Mesodermal cell (in vitro differentiated cells): ENCODE data around the gene UBIAD1. TPM values are rescaled to one million over a fixed set of nuclear protein-coding genes. Genes with fewer than 3 reads are reported as not detected.
A peak's percentile ranks its signal among the peaks of the same experiment; 100 is the strongest.

Experiments
- H3K27ac ChIP-seq: 2 replicates; pipeline ENCODE4 v1.7.0; 2013; ENCODE audit warnings: mild to moderate bottlenecking, low read depth, low read length, moderate library complexity; ENCODE audit not compliant: severe bottlenecking
- H3K36me3 ChIP-seq: 2 replicates; pipeline ENCODE4 v1.7.1; 2013; ENCODE audit warnings: mild to moderate bottlenecking, low read length, moderate library complexity; ENCODE audit not compliant: control insufficient read depth, insufficient read depth
- H3K4me1 ChIP-seq: one replicate; pipeline ENCODE4 v1.7.1; 2013; ENCODE audit warnings: mild to moderate bottlenecking, low read length; ENCODE audit not compliant: insufficient read depth, control insufficient read depth, poor library complexity, severe bottlenecking
- H3K4me3 ChIP-seq: 2 replicates; pipeline ENCODE4 v1.7.0; 2013; ENCODE audit warnings: low read length, control low read depth, mild to moderate bottlenecking; ENCODE audit not compliant: insufficient read depth, poor library complexity, severe bottlenecking; ENCODE audit errors: extremely low read depth
- H3K9me3 ChIP-seq: 2 replicates; pipeline ENCODE4 v1.7.1; 2013; ENCODE audit warnings: mild to moderate bottlenecking, low read length, moderate library complexity; ENCODE audit not compliant: control insufficient read depth
- WGBS, 2 experiments: methylation state at CpG; one replicate each; pipeline ENCODE4 v1.1.5; 2013; ENCODE audit warnings: missing lambda C conversion rate in 2 of 2; ENCODE audit not compliant: insufficient coverage in 2 of 2; 5-methylcytosine and 5-hydroxymethylcytosine counted together
- polyA plus RNA-seq, 2 experiments: library from polyadenylated mRNA; stranded (reverse); fragments of 50-300 nt; gene quantifications; one replicate each; pipeline ENCODE4 v1.2.3, GENCODE V29; 2013

UBIAD1 gene
- polyA plus RNA-seq (2013, experiment 1 of 2), result 8.1 TPM
- polyA plus RNA-seq (2013, experiment 2 of 2), result 7.3 TPM

GRCh38 chr1:11272832-11273594 is at the start of gene UBIAD1:
Gene UBIAD1, plus strand, starts transcription at chr1:11273198. Its CDS starts 334 bp downstream, at chr1:11273532.
- H3K9me3 ChIP-seq, result no peaks in the 10 kb centered on the region
- H3K4me1 ChIP-seq, result peaks cover 12% of the 10 kb centered on the region
- WGBS, 2 experiments, result 0% methylated on average over 28 to 34 of the region's 64 CpGs
- peak within 1 kb of the TSS; percentile 85 for H3K27ac ChIP-seq
- peak within 1 kb of the TSS; percentile 76 for H3K4me3 ChIP-seq
- H3K36me3 ChIP-seq, result peaks cover 10% of the 10 kb centered on the region

- H3K4me3 ChIP-seq, result no peak overlapping the region
- H3K27ac ChIP-seq, result no peak overlapping the region
- H3K4me1 ChIP-seq, result no peaks in the 10 kb centered on the region
- H3K36me3 ChIP-seq, result peaks cover 54% of the 10 kb centered on the region
- H3K9me3 ChIP-seq, result no peaks in the 10 kb centered on the region
- 94 to 95% methylated on average over 6 to 10 of the region's 10 CpGs for WGBS, 2 experiments
Observed at GRCh38 chr1:11227106-11228077, 45.6 kb upstream of the UBIAD1 start.

- H3K27ac ChIP-seq, result no peak overlapping the region
- peaks cover 70% of the 10 kb centered on the region for H3K36me3 ChIP-seq
- 94 to 100% methylated on average over 2 to 3 of the region's 4 CpGs for WGBS, 2 experiments
- H3K4me1 ChIP-seq, result no peaks in the 10 kb centered on the region
- H3K4me3 ChIP-seq, result no peak overlapping the region
- H3K9me3 ChIP-seq, result no peaks in the 10 kb centered on the region
Observed at GRCh38 chr1:11229203-11229602, 43.8 kb upstream of the UBIAD1 start.

- Histone ChIP-seq H3K9me3 (no peaks in the 10 kb centered on the region), H3K4me1 (no peaks in the 10 kb centered on the region), H3K4me3 (no peak overlapping the region), H3K27ac (no peak overlapping the region), H3K36me3 (peaks cover 95% of the 10 kb centered on the region)
- no CpG with 5 or more reads among the region's 2 CpGs for WGBS, 2 experiments
Observed at GRCh38 chr1:11233208-11233607, 39.8 kb upstream of the UBIAD1 start.

GRCh38 chr1:11237356-11237755 is 35.6 kb upstream of the UBIAD1 start:
- Histone ChIP-seq H3K4me3 (no peak overlapping the region), H3K9me3 (no peaks in the 10 kb centered on the region), H3K4me1 (no peaks in the 10 kb centered on the region), H3K36me3 (peaks cover 92% of the 10 kb centered on the region), H3K27ac (no peak overlapping the region)
- 98% methylated on average over 5 to 6 of the region's 6 CpGs for WGBS, 2 experiments

- Histone ChIP-seq H3K4me1 (no peaks in the 10 kb centered on the region), H3K36me3 (peaks cover 94% of the 10 kb centered on the region), H3K4me3 (no peak overlapping the region), H3K9me3 (no peaks in the 10 kb centered on the region), H3K27ac (no peak overlapping the region)
- WGBS, 2 experiments, result 97 to 98% methylated on average over 5 to 6 of the region's 7 CpGs
Observed at GRCh38 chr1:11238311-11238710, 34.7 kb upstream of the UBIAD1 start.

GRCh38 chr1:11245248-11245647 is 27.8 kb upstream of the UBIAD1 start:
- WGBS, 2 experiments, result 95 to 97% methylated on average over 3 of the region's 3 CpGs
- H3K36me3 ChIP-seq, result peaks cover 75% of the 10 kb centered on the region

GRCh38 chr1:11245904-11246719 is 26.9 kb upstream of the UBIAD1 start:
- Histone ChIP-seq H3K4me1 (no peaks in the 10 kb centered on the region), H3K27ac (no peak overlapping the region), H3K4me3 (no peak overlapping the region), H3K9me3 (no peaks in the 10 kb centered on the region), H3K36me3 (peaks cover 75% of the 10 kb centered on the region)
- 93 to 100% methylated on average over 6 to 7 of the region's 7 CpGs for WGBS, 2 experiments

More at GRCh38 chr1:11245248-11245647, 27.8 kb upstream of the UBIAD1 start:
- no peak overlapping the region for H3K4me3 ChIP-seq
- H3K4me1 ChIP-seq, result no peaks in the 10 kb centered on the region
- no peak overlapping the region for H3K27ac ChIP-seq
- no peaks in the 10 kb centered on the region for H3K9me3 ChIP-seq

GRCh38 chr1:11248169-11248568 is 24.8 kb upstream of the UBIAD1 start:
- Histone ChIP-seq H3K36me3 (peaks cover 77% of the 10 kb centered on the region), H3K27ac (no peak overlapping the region)
- 93 to 95% methylated on average over 4 of the region's 4 CpGs for WGBS, 2 experiments

GRCh38 chr1:11252538-11252937 is 20.5 kb upstream of the UBIAD1 start:
- 92 to 97% methylated on average over 8 of the region's 8 CpGs for WGBS, 2 experiments
- Histone ChIP-seq H3K4me3 (no peak overlapping the region), H3K9me3 (no peaks in the 10 kb centered on the region), H3K4me1 (no peaks in the 10 kb centered on the region), H3K36me3 (peaks cover 80% of the 10 kb centered on the region), H3K27ac (no peak overlapping the region)

More at GRCh38 chr1:11248169-11248568, 24.8 kb upstream of the UBIAD1 start:
- Histone ChIP-seq H3K4me3 (no peak overlapping the region), H3K4me1 (no peaks in the 10 kb centered on the region), H3K9me3 (no peaks in the 10 kb centered on the region)
